GM18508 (cell line): ENCODE measurements around the gene SAP30.
A peak's percentile ranks its signal among the peaks of the same experiment; 100 is the strongest.

Experiments
- ATAC-seq: cut with Tn5 transposase; IDR thresholded peaks from one replicate; pipeline ENCODE4 v1.9.1; 2021; ENCODE audit warnings: moderate number of reproducible peaks; ENCODE audit not compliant: insufficient read depth, unreplicated experiment

SAP30 gene, protein sequence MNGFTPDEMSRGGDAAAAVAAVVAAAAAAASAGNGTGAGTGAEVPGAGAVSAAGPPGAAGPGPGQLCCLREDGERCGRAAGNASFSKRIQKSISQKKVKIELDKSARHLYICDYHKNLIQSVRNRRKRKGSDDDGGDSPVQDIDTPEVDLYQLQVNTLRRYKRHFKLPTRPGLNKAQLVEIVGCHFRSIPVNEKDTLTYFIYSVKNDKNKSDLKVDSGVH

GRCh38 chr4:173370477-173371291 lies at the start of gene SAP30:
Gene SAP30 (plus strand): TSS chr4:173370954. CDS start chr4:173371183, 229 bp downstream.
- peak; percentile 60 for ATAC-seq

DNA sequence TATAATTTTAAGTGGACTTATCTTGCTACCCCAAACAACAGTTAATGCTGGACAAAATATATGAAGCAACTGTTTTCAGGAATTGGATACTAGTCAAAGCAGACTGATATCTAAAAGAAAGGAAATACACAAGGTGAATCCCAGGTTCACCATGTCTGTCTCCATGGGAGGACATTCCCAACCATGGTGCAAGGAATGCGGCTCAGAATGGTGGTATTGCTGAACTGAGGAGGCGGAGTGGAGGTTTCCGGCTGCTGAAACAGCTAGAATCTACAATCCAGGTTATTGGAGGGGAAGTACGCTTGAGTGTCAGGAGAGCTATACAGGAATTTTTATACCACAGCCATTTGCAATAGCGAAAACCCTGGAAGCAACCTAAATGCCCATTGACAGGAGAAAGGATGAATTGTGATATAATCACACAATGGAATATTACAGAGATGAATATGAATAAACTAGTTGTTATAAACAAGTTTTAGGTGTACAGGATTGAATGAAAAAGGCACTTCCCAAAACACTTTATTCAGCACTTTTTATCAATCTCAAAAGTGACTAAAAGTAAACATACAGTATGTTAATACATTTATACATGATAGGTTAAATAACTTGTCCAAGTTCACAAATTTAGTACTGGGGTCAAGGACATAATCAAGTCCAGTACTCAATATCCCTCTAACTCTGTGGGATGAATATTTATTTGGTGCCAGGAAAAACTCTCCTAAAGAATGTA lies 45.6 kb upstream of the SAP30 start:
- ATAC-seq, result no peak

DNA sequence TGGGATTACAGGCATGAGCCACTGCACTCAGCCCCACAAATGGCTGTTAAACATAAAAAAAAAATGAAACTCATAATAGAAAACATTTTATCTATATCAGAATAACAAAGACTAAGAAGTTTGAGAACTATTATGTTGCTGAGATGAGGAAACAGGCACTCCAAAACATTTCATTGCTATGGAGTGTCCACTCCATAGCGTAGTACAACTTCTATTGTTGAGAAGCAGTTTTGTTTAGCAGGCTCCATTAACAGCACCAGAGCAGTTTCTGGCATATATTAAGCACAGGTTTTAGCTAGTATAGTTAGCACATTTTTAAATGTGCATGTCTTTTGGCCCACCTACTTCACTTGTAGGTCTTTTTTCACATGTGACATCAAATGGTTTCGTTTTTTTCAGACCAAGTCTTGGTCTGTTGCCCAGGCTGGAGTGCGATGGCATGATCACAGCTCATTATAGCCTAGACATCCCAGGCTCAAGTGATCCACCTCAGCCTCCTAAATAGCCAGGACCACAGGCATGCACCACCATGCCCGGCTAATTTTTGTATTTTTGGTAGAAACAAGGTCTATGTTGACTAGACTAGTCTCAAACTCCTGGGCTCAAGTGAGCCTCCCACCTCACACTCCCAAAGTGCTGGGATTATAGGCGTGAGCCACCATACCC lies 42.4 kb upstream of the SAP30 start:
- no peak for ATAC-seq

- no peak for ATAC-seq
Measured at GRCh38 chr4:173330590-173330989, 40.2 kb upstream of the SAP30 start.

DNA sequence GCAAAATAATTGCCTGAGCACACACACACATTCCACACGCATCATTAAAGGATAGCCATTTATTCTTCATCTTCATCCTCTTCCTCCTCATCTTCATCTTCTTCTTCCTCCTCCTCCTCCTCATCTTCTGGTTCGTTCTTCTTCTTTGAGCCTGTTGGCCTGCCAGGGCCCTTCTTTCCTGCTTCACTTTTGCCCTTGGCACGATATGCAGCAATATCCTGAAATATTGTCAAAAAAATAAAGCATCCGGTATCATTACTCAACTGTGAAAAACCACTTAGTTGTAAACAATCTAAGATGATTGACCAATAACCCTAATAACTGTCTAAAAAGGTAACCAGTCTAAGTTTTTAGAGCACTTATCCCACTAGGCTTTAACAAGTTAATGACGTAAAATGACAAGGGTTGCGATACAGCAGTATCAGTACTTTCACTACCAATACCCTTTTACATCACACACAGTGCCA lies 38.7 kb upstream of the SAP30 start:
- no peak for ATAC-seq

DNA sequence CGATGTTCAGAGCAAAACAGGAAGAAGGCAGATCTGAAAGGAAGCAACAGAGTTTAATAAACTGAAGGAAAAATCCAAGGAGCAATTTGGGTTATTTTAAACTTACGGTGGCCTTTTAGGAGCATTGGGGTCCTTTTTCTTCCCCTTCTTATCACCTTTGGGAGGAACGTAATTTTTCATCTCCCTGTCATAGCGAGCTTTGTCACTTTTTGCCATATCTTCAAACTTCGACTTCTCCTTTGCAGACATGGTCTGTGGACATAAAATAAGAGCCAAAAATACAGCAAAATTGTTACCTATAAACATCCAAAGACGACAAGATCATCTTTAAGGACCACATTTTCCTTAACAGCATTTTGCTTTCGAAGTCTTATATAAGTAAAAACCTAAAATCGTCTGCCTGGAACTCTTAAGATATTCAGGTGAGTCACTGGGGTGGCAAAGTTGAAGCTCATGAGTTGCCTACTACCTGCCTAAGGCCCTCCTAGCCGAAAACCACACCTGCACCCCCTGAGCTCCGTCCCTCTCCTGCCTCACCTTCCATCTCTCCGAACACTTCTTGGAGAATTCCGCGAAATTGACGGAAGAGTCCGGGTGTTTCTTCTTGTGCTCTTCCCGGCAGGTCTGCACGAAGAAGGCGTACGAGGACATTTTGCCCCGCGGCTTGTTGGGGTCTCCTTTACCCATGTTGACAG lies 37.6 kb upstream of the SAP30 start:
- no peak for ATAC-seq

DNA sequence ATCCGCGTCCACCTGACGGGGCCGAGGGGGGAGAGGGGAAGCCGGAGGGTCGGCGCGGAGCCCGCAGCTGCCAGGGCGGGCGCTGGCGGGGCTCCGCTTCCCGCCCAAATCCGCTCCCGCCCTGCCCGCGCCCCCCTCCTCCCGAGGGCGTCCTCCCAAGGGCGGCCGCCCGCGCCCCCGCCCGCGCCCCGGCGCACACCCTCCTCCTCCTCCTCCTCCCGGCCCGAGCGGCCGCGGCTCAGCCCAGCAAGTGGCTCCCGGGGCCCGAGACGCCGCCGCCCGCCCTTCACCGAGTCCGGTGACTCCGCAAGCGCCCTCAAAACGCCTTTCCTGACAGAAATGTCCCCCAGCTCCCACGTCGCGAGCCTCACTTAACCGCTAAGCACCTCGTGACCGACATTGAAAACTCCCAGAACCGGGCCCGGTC lies 37.1 kb upstream of the SAP30 start:
- no peak for ATAC-seq

DNA sequence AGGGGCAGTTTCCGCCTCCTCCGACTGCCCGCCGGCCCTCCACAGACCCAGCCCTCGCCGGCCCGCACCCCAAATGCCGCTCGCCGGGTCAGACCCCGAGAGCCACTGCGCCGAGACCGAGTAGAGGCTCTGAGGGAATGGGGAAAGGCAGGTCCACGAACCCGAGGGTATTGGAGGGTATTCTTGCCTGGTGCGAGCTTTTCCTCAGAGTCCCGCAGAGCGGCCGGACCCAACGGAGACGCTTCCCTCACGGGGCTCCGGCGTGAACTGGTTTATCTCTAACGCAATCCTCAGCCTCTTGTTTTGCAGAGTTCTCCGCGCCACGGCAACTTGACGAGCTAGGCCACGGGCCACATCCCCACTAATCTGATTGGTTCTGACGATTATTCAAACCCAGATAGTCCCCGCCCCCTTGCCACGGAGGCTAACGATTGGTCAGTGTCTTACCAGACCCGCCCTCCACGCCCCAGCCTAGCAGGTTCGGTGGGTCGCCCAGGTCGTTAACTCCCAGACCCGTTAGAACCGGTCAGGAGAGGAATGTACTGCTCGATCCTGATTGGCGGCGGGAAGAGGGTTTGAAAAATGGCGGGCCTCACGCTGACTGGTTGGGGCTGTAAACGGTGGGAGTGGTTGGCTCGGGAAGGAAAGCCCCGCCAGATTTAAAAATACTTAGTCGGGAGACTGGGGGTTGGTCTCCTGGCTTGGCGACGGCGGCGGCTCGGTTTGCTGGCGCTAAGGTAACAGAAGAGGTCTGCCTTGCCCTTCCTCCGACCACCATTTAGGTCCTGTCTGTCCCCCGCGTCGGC lies 36.5 kb upstream of the SAP30 start, which contains the start of gene HMGB2:
Gene HMGB2, minus strand, starts transcription at position 274 of the 806 bp plus-strand sequence. CDS start 709 bp downstream, outside the sequence.
- ATAC-seq, result peak; percentile 91

- ATAC-seq, result peak; percentile 19
Measured at GRCh38 chr4:173334891-173335752, 35.6 kb upstream of the SAP30 start.

DNA sequence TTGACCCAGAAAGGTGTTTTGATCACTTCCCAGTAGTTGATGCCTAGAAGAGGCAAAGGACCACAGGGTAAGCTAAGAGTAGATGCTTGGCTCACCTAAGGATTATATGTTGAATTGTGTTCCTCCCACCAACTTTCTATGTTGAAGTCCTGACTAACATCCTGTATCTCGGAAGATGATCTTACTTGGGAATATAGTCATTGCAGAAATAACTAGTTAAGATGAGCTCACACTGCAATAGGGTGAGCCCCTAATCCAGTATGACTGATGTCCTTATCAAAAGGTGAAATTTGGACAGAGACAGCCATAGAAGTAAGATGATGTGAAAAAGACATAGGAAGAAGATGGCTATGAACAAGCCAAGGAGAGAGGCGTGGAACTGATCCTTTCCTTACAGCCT lies 33.3 kb upstream of the SAP30 start:
- ATAC-seq, result no peak

GRCh38 chr4:173343832-173344397 lies 26.8 kb upstream of the SAP30 start:
- no peak for ATAC-seq

- ATAC-seq, result no peak
Measured at GRCh38 chr4:173345648-173346047, 25.1 kb upstream of the SAP30 start.

GRCh38 chr4:173346074-173346473 lies 24.7 kb upstream of the SAP30 start:
- no peak for ATAC-seq

DNA sequence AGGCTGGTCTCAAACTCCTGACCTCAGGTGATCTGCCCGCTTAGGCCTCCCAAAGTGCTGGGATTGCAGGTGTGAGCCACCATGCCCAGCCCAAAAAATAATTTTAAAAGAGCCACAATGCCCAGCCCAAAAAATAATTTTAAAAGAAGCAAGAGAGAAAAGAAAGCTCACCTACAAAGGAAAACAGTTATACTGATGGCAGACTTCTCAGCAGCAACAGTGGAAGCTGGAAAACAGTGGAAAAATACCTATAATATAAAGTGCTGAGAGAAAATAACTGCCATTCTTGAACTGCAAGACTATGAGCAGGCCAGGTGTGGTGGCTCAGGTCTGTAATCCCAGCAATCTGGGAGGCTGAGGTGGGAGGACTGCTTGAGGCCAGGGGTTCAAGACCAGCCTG lies 23.3 kb upstream of the SAP30 start:
- ATAC-seq, result no peak

DNA sequence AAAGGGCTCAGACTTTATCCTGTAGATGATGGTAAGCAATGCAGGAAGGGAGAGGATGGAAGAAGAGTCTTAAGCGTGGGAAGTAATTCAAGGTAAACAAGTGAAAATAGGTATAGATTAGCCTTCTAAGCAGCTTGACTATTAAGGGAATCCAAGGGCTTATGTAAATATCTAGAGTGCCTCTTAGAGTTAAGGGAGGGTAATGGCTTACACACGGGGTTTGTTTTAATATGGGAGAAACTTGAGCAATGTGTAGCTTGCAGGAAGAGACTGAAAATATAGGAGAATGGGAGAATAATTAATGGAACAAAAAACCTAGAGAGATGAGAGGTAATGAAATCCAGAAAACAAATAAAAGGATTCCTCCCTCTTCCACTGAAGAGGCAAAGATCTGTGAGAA lies 12.8 kb upstream of the SAP30 start:
- no peak for ATAC-seq

DNA sequence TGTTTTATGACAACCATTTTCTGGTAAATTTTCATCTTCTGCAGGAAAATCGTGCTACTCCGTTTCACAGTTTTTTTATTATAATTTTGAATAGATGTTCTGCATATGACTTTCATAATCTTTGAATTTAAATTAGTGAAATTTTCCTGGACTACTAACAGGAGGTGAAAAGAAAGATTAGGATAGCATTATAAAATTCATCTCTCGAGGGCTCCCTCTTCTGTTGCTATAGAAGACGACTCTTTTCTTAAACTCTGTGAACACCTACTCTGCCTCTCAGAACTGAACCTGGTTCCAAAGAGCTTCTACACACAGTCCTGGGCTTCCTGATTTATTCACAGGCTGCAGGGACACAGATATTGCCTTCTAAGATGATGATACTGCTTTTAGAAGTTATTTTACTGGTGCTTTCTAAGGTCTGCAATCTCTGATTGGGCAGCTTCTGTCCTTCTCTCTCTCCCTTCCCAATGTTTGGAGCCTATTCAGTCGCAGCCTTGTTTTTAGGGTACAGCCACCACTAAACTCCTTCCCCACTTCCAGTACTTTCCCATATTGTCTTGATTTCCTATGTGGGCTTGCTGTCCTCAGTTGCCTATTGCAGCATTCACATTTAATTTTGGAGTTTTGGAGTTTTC lies 10.1 kb upstream of the SAP30 start:
- ATAC-seq, result no peak

GRCh38 chr4:173362666-173363065 lies 8.1 kb upstream of the SAP30 start:
- no peak for ATAC-seq
